LNCAP (cell line): Measurements from ENCODE around the gene NXPH1.

Experiments used
- TF ChIP-seq, protein P1 (sequence below): fragments of 450-650 bp; IDR thresholded peaks from 2 replicates; pipeline ENCODE4 v1.5.1; 2017; ENCODE audit warnings: mild to moderate bottlenecking

NXPH1 gene

DNA sequence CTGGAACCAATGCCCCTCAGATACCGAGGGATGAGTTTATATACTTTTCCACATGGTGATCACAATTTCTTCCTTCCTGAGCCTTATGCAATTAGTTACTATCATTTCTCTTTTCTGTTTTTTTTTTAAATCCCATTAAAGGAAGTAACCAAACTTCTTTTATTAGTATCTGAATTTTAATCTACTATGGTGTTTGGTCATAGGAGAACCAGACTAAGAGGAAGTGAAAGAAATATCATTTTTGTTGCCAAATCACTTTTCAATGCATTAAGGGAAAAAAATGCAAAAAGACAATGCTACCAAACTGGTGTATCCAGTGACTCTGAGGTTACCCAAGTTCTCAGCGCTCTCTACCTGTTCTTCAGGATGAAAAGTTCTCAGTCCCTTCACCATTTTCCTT is 167.7 kb downstream of the NXPH1 start:
- TF ChIP-seq, protein P1, sequence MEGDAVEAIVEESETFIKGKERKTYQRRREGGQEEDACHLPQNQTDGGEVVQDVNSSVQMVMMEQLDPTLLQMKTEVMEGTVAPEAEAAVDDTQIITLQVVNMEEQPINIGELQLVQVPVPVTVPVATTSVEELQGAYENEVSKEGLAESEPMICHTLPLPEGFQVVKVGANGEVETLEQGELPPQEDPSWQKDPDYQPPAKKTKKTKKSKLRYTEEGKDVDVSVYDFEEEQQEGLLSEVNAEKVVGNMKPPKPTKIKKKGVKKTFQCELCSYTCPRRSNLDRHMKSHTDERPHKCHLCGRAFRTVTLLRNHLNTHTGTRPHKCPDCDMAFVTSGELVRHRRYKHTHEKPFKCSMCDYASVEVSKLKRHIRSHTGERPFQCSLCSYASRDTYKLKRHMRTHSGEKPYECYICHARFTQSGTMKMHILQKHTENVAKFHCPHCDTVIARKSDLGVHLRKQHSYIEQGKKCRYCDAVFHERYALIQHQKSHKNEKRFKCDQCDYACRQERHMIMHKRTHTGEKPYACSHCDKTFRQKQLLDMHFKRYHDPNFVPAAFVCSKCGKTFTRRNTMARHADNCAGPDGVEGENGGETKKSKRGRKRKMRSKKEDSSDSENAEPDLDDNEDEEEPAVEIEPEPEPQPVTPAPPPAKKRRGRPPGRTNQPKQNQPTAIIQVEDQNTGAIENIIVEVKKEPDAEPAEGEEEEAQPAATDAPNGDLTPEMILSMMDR = no peak

DNA sequence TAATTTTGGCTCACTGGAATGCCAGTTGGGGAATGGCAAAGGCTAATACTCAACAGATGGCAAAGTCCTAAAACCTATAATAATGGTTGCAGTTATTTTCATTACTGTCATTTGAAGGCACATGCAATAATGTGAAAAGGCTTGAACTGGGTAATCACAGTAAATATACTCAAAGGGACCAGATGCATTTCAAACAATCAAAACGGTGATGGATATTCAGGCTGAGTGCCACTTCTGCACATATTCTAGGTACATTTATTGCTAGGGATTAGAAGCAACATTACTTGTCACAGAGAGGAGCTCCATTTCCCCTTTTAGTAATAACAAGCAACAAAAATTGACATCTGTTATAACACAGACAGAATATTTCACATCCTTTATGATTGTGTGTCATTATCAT is 171.8 kb downstream of the NXPH1 start:
- TF ChIP-seq, protein P1 = no peak

DNA sequence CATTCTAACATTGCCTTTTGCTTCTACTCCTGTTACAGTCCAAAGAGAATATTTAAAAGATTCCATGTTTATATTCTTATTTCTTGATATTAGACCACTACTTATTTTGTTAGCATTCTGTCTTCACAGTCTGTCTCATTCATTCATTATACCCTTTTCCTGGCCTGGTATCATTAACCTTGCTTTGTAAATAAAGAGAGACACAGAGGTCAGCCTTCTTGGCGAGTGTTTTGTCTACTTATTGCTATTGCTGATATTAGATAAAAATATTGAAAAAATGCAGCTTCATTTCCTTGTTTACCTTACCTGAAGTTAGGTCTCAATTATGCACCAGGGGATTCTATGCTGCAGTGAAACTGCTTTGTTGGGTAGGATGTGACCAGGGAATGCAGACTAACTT is 179.2 kb downstream of the NXPH1 start:
- TF ChIP-seq, protein P1 = no peak

DNA sequence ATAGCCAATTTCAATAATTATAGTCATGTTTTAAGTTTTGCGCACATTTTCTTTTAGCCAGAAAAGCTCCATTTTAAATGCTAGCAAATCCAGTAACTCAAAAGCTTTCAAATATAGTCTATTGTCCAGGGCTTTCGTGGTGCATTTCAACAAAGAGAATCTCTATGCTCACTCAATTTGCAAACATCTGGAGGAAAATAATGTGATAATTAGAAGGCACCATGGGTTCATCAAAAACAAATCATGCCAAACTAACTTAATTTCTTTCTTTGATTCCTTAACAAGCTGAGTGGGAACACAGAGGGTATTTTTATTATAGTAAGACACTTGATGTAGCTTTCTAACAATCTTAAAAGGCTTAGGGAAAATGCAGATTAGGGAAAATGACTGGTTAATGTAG is 179.8 kb downstream of the NXPH1 start:
- TF ChIP-seq, protein P1 = no peak

DNA sequence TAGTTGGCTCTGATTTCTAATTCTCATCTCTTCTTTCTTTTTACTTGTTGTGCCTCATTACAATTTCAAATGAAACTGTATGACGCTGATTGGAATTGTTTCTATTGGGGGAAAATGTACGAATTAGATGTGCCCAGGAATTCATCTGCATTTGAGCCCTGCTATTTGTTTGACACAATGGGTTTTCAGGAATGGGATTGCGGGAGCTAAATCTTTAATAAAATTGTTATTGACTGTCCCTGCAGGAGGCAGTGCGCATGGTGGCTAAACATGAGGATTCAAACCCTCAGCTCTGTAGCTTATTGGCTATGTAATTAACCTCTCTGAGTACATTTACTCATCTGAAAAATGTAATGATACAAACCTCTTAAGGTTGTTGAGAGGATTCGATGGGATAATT is 181.6 kb downstream of the NXPH1 start:
- TF ChIP-seq, protein P1 = no peak

DNA sequence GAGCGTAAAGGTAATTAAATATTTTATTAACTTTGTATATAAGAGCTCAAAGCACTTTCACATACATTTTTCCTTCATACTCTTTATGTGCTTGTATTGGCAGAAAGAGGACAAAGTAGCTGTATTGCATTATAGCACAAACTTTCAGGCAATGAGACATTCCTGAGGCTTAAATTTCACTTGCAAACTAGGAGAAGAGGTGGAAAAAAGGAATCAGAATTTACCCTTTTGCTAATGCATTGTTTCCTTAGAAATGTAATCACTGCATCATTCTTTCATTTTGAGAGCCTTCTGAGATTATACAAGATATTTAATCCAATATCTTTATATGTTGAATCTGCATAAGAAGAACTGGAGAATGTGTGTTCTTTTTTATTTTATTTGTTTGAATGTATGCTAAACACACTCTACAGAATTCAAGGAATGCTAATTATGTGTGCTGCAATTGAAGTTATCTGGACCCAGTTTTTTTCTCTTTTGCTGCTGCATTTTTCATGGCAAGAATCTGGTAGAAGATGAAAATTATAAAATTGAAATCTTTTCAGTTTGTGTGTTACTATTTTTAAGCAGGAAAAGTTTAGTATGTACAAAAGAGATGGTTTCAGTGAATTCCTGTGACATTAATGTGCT is 185.1 kb downstream of the NXPH1 start:
- TF ChIP-seq, protein P1 = no peak

DNA sequence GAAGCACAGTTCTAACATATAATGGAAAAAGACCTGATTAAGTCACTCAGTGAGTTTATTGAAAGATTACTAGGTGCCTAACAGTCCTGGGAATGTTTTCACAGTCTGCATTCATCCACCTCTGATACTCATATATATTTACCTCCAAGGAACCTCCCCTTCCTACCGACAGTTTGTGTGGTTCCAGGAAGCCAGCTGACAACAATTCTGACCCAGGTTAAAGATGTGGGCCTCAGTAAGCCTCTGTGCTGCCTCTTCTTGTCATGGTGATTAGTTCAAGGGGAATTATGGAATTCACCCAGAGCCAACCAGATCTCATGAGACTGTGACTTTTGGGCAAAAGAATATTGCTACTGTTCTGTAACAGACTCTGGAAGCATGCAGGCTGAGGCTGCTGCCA is 186.8 kb downstream of the NXPH1 start:
- TF ChIP-seq, protein P1 = no peak

DNA sequence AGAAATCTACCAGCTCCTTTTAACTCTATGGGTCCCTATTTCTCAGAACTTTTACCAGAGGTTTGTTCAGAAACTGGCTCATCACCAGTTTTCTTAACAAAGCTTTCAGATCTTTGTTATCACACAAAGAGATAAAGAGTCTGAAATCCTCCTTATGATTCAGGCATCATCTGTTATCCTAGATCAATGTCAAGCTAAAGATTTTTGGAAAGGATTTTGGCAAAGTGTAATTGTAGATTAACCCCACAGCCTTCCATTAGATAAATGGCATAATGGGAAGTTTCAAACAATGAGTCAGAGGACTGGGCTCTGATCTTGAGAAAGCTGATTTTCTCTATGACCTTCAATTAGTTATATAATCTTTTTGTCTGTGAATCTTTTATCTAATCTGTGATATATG is 192.2 kb downstream of the NXPH1 start:
- TF ChIP-seq, protein P1 = no peak
